Subcutaneous adipose tissue (tissue), 4 donors: ENCODE measurements around the gene TAPBPL. TPM values are rescaled to one million over a fixed set of nuclear protein-coding genes. Genes with fewer than 3 reads are reported as not detected.

Source experiments
- CTCF ChIP-seq: fragments of 450-650 bp; IDR thresholded peaks from one replicate; pipeline ENCODE4 v1.5.1; 2016; ENCODE audit warnings: low read depth, mild to moderate bottlenecking, control low read depth, antibody characterized with exemption, moderate library complexity
- total RNA-seq, 4 donors: library from RNA; depleted of rRNA; stranded (reverse); fragments of >200 nt; gene quantifications; one replicate each; pipeline ENCODE4 v1.1.0, GENCODE V29; 2016

Gene TAPBPL
- total RNA-seq, 4 donors from 2014 or later, result 17.3 to 26.3 (median 23.4) TPM

GRCh38 chr12:6478416-6478815 lies 26.6 kb downstream of the TAPBPL start:
- no peak for TF ChIP-seq CTCF

GRCh38 chr12:6488240-6488639 lies 36.4 kb downstream of the TAPBPL start:
- TF ChIP-seq CTCF, result no peak

- TF ChIP-seq CTCF, result no peak
Observed at GRCh38 chr12:6489449-6489848, 37.6 kb downstream of the TAPBPL start.

GRCh38 chr12:6492838-6493496 lies 41.1 kb downstream of the TAPBPL start, which contains the start of gene MRPL51:
Gene MRPL51 (minus strand): TSS chr12:6493262. CDS start chr12:6493136, 126 bp downstream.
- TF ChIP-seq CTCF, result no peak

GRCh38 chr12:6493497-6494257 lies 41.8 kb downstream of the TAPBPL start, which contains the start of gene NCAPD2:
Gene NCAPD2 (plus strand): TSS chr12:6494102. CDS start chr12:6495099, 997 bp downstream.
- no peak for TF ChIP-seq CTCF

GRCh38 chr12:6494258-6494743 lies 42.5 kb downstream of the TAPBPL start:
- no peak for TF ChIP-seq CTCF

- TF ChIP-seq CTCF, result no peak
Observed at GRCh38 chr12:6494968-6495367, 43.1 kb downstream of the TAPBPL start.
